HG02798 (cell line): ENCODE data around the gene MARF1.
A peak's percentile ranks its signal among the peaks of the same experiment; 100 is the strongest.
"Not testable (repeated sequence)": the region's sequence is repeated elsewhere in the genome, so short reads cannot be mapped to it uniquely, and the experiment has no call there.

Source experiments
- ATAC-seq: cut with Tn5 transposase; IDR thresholded peaks from one replicate; pipeline ENCODE4 v1.9.1; 2021; ENCODE audit warnings: mild to moderate bottlenecking; ENCODE audit not compliant: unreplicated experiment, poor library complexity

MARF1 gene, protein sequence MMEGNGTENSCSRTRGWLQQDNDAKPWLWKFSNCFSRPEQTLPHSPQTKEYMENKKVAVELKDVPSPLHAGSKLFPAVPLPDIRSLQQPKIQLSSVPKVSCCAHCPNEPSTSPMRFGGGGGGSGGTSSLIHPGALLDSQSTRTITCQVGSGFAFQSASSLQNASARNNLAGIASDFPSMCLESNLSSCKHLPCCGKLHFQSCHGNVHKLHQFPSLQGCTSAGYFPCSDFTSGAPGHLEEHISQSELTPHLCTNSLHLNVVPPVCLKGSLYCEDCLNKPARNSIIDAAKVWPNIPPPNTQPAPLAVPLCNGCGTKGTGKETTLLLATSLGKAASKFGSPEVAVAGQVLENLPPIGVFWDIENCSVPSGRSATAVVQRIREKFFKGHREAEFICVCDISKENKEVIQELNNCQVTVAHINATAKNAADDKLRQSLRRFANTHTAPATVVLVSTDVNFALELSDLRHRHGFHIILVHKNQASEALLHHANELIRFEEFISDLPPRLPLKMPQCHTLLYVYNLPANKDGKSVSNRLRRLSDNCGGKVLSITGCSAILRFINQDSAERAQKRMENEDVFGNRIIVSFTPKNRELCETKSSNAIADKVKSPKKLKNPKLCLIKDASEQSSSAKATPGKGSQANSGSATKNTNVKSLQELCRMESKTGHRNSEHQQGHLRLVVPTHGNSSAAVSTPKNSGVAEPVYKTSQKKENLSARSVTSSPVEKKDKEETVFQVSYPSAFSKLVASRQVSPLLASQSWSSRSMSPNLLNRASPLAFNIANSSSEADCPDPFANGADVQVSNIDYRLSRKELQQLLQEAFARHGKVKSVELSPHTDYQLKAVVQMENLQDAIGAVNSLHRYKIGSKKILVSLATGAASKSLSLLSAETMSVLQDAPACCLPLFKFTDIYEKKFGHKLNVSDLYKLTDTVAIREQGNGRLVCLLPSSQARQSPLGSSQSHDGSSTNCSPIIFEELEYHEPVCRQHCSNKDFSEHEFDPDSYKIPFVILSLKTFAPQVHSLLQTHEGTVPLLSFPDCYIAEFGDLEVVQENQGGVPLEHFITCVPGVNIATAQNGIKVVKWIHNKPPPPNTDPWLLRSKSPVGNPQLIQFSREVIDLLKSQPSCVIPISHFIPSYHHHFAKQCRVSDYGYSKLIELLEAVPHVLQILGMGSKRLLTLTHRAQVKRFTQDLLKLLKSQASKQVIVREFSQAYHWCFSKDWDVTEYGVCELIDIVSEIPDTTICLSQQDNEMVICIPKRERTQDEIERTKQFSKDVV (N-terminal part only)

DNA sequence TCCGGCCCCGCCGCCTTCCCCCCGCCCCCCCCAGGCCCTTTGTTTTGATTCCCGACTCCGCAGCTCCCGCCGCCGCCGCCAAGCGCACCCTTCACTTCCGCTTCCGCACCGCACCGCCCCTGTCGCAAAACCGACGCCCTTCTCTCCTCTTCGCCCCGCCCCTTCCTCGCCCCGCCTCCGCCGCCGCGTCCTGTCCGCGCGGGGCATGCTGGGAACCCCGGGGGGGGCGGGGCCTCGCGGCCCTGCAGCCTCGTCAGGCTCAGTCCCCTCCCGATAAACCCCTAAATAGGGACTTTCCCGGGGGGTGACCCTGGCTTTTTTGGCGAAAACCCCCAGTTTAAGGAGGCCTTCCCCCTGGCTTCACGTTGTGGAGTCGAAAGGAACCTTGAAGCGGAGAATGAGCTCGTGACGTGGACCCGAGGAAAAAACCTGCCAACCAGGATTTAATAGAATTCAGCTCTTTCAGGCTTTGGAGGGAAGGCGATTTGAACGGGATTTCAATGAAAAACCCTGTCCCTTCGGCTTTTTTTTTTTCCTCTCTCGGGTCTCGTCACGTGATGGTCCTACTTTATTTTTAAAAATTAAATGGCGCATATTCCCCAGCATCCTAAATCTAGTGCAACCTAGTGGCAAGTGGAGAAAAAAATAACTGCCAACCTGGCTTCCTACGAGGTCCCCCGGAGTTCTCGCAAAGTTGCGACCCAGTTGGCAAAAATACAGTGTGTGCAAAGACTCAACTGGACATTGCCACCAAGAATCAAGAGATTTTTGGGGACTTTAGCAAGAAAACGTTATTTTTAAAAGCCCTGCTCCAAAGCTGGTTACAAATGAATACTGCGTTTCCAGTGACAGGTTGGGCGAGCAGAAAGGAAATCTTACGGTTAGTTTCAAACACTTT is at the start of gene MARF1:
Gene MARF1, minus strand, starts transcription at position 107 of the 898 bp plus-strand sequence. CDS start 3,921 bp downstream, outside the sequence.
- peak; percentile 66 for ATAC-seq

DNA sequence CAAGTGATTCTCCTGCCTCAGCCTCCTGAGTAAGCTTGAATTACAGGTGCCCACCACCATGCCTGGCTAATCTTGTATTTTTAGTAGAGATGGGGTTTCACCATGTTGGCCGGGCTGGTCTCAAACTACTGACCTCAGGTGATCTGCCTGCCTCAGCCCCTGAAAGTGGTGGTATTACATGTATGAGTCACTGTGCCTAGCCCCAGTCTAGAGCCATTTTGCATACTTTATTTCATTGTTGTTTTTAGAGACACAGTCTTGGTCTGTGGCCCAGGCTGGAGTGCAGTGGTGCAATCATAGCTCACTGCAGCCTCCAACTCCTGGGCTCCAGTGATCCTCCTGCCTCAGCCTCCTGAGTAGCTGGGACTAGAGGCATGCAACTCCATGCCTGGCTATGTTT is 49.6 kb upstream of the MARF1 start:
- not testable (repeated sequence) for ATAC-seq

DNA sequence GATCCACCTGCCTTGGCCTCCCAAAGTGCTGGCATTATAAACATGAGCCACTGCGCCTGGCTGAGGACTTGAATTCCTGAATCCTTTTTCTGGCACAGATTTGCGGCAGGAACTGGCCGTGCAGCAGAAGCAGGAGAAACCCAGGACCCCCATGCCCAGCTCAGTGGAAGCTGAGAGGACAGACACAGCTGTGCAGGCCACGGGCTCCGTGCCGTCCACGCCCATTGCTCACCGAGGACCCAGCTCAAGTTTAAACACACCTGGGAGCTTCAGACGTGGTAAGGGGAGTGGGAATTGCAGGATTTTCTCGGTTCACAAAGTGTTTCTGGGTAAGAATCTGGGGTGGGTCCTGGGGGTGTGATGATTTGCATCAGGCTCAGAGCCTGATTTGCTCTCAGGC is 48.1 kb upstream of the MARF1 start:
- ATAC-seq, result no peak

DNA sequence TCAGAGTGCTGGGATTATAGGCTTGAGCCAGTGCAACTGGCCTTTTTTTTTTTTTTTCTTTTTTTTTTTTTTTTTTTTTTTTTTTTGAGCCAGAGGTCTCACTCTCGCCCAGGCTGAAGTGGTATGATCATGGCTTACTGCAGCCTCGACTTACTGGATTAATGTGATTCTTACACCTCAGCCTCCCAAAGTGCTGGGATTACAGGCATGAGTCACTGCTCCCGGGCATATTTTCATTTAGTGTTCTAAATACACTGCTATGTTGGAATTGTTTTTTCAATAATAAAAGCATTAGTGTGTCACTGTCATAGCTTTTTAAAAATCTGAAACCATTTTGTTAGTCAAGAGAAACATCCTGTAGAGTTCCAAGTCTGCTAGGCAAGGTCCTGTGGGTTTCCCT is 47.3 kb upstream of the MARF1 start:
- ATAC-seq, result no peak

DNA sequence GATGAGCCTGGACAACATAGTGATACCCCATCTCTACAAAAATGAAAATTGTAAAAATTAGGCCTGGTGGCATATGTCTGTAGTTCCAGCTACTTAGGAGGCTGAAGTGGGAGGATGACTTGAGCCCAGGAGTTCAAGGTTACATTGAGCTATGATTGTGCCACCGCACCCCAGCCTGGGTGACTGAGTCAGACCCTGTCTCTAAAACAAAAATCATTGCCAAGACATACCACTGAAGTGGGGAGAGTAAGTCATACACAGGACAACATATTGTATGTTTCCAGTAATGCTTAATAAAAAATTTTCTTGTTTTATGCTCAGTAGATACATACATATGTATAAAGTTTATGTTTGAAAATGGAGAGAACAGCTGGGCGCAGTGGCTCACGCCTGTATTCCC is 46.3 kb upstream of the MARF1 start:
- no peak for ATAC-seq

DNA sequence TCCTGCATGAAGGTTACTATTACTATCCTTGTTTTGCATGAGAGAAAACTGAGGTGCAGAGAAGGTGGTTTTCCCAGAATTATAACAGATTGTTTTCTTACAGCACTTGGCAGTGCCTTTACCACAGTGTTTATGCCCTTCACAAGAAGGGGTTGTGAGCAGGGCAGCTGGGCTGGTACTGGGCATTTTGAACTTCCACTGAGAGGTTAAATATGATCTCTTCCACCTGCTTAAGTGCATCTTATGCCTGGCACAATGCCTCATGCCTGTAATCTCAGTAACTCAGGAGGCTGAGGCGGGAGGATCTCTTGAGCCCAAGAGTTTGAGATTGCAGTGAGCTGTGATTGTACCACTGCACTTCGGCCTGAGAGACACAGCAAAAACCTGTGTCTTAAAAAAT is 43.3 kb upstream of the MARF1 start:
- no peak for ATAC-seq

DNA sequence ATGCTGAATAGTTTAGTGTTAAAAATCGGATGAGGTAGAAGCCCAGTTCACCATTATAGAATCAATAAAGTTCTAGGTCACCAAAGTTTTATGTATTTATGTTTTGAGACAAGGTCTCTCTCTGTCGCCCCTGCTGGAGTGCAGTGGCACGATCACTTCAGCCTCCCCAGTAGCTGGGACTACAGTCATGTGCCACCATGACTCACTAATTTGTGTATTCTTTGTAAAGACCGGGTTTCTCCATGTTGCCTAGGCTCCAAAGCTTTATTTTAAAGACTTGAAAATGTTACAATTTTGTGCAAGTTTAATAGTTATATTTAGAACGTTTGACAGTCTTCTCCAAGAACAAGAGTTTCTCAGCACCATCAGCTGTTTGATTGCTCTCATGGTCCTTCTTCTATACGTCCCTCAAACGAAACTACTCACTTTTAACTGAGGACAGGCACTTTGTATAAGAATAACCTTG is 39.2 kb upstream of the MARF1 start:
- ATAC-seq, result no peak

DNA sequence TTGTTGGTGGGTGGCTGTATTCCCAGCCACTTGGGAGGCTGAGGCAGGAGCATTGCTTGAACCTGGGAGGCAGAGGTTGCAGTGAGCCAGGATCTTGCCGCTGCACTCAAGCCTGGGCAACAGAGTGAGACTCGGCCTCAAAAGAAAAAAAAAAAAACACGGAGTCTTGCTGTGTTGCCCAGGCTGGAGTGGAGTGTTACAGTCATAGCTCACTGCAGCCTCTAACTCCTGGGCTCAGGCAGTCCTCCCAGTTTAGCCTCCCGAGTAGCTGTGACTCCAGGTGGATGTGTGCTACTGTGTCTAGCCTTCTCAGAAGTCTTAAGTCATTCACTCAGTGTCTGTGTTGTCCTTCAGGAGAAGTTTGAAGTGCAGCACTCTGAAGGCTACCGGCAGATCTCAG is 34.5 kb upstream of the MARF1 start:
- ATAC-seq, result no peak

DNA sequence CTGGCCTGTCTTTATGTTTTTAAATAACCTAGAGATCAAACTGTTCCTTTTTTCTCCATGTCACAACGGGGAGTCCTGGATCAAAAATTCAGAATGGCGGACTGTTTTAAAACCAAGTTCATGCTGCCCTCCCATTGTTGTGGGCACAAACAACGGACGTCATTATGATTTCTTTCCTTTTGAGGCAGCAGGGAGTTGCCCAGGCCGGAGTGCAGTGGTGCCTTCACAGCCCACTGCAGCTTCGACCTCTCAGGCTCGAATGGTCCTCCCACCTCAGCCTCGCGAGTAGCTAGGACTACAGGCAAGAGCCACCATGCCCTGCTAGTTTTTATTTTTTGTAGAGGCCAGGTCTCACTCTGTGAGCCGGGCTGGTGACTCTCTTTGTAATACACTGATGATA is 33.6 kb upstream of the MARF1 start:
- no peak for ATAC-seq

DNA sequence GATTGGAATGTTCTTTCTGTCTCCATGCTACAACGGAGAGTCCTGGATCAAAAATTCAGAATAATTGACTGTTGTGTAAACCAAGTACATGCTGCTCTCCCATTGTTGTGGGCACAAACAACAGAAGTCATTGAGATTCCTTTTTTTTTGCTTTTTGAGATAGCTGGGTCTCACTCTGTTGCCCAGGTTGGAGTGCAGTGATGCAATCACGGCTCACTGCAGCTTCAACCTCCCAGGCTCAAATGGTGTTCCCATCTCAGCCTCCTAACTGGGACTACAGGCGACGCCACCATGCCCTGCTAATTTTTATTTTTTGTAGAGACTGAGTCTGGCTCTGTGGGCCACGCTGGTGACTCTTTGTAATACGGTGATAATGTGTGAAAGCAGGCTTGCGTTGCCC is 31.6 kb upstream of the MARF1 start:
- no peak for ATAC-seq

DNA sequence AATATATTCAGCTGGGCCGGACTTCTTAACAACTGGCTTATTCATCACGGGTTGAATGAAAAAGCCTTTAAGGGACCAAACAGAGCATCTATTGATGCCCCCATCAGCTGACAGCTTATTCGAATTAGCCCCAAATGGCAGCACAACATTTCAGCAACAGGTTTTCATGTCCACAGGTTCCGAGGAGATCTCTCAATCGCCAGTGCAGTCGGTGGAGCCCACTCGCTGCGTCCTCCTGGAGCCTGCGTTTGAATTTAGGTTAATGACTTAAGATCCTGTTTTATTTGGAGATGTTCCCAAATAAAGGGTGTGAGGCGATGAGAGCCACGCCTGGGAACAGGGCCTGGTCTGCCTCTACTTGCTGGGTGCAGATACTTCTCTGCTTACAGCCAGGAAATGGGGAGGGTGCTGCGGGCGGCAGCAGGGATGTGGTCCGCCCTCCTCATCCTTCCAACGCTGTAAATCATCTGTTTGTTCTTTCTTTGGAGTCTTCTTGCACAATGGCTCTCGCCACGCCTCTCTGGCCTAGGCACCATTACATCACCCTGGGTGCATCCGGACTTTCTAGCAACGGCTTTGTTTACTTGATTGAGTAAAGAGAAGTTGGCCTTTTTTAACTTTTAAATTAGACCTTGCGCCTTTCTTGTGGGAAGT is 29.7 kb upstream of the MARF1 start:
- ATAC-seq, result no peak

DNA sequence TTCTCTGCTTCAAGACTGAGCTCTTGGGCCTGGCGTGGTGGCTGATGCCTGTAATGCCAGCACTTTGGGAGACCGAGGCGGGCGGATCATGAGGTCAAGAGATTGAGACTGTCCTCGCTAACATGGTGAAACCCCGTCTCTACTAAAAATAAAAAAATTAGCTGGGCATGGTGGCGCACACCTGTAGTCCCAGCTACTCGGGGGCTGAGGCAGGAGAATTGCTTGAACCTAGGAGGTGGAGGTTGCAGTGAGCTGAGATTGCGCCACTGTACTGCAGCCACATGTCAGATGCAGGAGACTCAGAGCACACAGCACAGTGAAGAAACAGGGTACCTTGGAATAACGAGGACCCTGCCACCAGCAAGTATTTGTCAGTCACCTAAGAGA is 29.2 kb upstream of the MARF1 start:
- ATAC-seq, result not testable (repeated sequence)

DNA sequence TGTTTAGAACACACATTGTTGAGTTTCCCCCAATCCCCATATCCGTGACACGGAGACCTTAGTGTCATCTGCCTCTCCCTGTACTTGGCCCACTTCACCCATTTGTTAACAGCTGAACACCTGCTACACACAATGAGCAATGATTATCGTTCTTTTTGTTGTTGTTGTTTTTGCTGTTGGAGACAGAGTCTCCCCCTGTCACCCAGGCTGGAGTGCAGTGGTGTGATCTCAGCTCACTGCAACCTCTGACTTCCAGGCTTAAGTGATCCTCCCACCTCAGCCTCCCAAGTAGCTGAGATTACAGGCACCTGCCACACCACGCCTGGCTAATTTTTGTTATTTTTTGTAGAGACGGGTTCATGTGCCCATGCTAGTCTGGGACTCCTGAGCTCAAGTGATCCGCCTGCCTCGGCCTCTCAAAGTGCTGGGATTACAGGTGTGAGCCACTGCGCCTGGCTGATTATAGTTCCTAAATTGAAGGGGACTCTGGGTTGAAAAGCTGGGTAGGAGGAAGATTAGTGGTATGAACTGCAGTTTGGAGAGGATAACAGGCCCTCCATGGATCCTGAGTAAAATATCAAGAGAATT is 28.7 kb upstream of the MARF1 start:
- no peak for ATAC-seq

DNA sequence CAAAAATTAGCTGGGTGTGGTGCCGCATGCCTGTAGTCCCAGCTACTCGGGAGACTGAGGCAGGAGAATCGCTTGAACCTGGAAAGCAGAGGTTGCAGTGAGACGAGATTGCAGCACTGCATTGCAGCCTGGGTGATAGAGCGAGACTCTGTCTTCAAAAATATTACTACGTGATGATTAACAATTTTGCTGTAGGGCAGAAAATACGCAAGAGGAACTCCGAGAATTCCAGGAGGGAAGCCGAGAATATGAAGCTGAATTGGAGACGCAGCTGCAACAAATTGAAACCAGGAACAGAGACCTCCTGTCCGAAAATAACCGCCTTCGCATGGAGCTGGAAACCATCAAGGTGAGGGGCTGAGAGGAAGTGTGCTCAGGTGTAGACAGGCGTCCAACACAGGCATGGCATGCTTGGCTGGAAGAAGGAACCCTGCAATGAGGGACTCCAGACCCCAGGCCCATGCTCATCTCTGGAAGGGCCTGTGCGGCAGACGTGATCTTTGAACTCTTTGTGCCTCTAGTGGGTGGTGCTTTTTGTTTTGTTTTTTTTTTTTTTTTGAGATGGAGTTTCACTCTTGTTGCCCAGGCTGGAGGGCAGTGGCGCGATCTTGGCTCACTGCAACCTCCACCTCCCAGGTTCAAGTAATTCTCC is 24.3 kb upstream of the MARF1 start:
- no peak for ATAC-seq

DNA sequence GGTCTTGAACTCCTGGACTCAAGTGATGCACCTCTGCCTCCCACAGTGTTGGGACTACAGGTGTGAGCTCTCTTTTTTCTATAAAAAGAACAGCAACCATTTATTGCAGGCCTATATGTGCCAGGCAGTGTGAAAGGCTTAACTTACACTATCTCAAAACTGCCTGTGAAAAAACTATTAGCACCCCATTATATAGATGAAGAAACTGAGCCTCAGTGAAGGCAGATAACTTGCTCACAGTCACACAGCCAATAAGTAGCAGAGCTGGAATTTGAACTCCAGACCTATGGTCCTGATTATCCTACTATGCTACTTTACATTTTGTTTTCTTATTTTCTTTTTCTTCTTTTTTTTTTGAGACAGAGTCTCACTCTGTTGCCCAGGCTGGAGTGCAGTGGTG is 22.2 kb upstream of the MARF1 start:
- no peak for ATAC-seq

DNA sequence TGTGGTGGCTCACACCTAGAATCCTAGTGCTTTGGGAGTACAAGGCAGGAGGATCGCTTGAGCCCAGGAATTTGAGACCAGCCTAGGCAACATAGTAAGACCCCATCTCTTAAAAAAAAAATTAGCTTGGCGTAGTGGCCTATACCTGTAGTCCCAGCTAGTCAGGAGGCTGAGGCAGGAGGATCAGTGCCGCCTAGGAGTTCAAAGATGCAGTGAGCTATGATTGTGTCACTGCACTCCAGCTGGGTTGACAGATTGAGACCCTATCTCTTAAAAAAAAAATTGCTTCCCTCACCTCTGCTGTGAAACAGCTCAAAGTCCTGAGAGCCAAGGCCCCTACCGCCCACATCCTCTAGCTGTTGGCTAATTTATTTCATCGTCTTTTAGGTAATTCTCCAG is 17.2 kb upstream of the MARF1 start:
- ATAC-seq, result no peak

DNA sequence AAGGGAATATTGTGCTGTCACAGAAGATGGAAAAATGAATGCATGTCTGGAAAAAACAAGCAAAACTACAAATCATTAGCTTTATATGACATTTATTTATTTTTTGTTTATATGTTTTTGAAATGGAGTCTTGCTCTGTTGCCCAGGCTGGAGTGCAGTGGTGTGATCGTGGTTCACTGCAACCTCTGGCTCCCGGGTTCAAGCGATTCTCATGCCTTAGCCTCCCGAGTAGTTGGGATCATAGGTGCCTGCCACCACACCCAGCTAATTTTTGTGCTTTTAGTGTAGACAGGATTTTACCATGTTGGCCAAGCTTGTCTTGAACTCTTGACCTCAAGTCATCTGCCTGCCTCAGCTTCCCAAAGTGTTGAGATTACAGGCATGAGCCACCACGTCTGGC is 15.6 kb upstream of the MARF1 start:
- no peak for ATAC-seq

DNA sequence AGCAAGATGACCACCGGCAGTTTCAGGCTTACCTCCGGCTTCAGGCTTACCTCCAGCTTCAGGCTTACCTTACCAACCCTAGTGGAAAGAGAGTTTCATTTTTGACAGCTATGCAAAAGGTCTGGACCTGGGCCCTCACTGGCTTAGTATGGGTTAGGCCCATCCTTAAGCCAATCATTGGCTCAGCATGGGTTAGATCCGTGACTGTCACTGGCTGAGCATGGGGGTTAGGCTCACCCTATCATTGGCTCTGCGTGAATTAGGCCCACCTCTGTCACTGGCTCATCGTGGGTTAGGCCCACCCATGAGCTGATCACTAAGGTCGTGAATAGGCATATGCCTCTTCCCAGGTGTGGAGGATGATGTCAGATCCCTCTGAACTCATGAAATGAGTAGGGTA is 15.2 kb upstream of the MARF1 start:
- ATAC-seq, result no peak
